HG02943 (cell line): ENCODE data around the gene GPR151.
"Not testable (repeated sequence)": the region's sequence is repeated elsewhere in the genome, so short reads cannot be mapped to it uniquely, and the experiment has no call there.

Experiments
- ATAC-seq: cut with Tn5 transposase; IDR thresholded peaks from one replicate; pipeline ENCODE4 v1.9.1; 2021; ENCODE audit warnings: mild to moderate bottlenecking, low read depth, moderate library complexity; ENCODE audit not compliant: unreplicated experiment

The GPR151 gene

DNA sequence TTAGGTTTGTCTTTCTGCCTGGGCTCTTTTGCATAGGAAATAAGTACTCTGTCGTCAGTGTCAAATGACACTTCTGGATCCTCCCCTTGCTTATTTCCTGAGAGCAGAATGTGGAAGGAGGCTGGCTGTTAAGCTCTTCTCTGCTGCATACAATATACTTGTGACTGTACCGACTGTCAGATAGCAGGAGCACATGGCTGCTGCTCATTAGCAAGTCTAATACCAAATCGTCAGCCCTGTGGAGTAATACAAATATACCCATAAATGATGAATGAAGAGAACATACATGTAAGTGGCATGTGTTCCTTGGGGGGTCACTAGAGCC is at the start of gene GPR151:
Gene GPR151, minus strand, starts transcription at position 40 of the 325 bp plus-strand sequence. CDS start 77 bp downstream, outside the sequence.
- ATAC-seq, result no peak

DNA sequence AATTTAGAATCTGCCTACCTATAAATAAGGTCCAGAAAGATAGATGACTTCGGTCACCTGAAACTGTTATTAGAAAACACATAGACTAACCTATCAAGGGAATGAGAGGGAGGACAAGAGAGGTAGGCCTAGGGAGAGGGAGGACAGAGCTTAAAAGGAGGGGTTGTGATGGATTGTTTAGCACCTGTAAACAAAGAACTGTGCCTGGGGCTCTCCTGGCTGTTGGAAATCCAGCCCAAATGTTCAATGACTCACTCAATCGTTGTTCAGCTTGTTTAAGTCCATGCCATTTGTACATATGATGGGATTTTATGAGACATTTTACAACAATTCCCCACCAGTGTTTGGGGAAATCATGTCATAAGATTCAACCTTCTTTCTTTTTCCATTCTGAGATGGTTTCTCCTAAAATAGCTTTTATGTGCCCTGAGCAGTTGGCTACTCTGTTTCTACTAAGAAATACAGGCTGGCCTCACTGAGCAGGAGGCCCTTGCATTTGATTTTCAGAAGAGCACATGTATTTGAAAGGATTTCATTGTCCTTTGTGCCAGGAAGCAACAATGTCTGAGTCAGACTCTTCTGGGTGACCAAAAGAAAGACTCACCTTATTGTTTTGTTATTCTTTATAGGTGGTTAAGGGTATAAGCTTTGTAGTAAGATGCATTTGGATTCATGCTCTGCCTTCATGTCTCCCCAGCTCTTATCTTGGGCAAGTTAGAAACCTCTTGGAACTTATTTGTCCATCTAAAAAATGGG is 48.2 kb upstream of the GPR151 start:
- ATAC-seq, result no peak

DNA sequence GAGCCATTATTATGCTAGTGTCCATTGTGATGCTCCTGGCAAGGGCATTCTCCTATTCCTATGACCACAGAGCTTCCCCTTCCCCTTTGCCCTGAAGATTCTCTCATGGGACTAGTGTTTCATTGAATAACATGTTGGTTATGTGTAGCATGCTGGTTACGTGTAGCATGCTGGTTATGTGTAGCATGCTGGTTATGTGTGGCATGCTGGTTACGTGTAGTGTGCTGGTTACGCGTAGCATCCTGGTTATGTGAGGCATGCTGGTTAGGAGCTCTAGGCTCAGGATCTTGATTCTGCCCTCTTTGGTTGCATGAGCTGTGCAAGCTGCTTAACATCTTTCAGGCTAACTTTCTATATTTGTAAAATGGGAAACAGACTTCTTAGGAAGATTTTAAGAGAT is 46.5 kb upstream of the GPR151 start:
- ATAC-seq, result no peak

DNA sequence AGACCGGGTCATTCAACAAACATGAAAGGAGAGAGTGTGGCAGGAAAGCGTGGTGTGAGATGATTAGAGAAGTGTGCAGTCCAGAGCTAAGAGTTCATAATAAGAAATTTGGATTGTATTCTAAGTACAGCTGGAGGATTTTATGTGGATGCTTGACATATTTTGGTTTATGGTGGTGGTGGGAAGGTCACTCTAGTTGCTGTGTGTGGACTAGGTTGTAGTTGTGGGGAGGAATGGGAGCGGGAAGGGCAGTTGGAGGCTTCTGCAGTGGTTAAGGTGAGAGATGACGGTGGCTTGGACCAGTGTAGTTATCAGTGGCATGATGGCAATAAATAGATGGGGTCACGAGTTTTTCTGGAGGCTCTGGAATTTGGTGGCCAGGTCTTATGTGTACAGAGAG is 45.7 kb upstream of the GPR151 start:
- no peak for ATAC-seq

DNA sequence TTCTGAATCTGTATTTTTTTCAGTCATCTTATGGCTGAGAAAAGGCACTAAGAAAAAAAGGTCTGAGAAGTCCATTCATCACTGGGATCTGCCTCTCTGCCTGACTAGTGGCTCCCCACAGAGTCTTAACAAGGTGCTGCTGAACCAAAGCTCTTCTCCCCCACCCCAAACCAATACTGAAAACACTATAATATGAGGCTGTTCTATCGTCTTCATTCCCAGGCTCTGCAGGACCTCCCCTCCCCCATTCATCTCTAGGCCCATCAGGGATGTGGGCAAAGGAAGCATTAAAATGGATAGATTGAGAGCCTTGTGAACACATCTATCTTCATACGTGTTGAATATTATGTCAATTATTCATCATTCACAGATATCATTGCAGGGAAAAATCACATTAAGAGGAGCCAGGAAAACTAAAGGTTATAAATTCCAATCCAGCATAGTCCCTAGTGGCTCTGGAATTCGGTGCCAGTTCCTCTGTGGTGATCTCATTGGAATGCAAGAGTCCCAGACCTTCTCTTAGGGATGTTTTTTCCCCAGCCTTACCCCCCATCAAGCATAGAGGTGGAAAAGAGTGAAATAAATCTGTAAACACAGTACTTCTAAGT is 44.3 kb upstream of the GPR151 start:
- ATAC-seq, result no peak

DNA sequence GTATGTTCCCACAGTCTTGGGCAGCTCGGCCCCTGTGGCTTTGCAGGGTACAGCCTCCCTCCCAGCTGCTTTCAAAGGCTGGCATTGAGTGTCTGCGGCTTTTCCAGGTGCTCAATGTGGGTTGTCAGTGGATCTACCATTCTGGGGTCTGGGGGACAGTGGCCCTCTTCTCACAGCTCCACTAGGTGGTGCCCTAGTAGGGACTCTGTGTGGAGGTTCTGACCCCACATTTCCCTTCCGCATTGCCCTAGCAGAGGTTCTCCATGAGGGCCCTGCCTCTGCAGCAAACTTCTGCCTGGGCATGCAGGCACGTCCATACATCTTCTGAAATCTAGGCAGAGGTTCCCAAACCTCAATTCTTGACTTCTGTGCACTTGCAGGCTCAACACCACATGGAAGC is 40.9 kb upstream of the GPR151 start:
- not testable (repeated sequence) for ATAC-seq

DNA sequence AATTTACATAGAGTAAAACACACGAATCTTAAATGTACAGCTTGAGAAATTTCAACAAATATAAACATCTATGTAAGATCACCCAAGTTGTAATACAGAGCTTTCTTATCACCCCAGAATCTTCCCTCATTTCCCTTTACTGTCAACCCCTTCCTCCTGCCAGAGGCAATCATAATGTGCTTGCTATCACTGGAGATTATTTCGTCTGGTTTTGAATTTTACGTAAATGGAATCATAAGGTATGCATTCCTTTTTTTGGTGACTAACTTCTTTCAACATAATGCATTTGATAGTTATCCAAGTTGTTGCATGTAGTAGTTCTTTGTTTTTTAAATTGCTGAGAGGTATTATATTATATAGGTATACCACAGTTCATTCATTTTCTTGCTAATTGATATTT is 37.5 kb upstream of the GPR151 start:
- no peak for ATAC-seq

DNA sequence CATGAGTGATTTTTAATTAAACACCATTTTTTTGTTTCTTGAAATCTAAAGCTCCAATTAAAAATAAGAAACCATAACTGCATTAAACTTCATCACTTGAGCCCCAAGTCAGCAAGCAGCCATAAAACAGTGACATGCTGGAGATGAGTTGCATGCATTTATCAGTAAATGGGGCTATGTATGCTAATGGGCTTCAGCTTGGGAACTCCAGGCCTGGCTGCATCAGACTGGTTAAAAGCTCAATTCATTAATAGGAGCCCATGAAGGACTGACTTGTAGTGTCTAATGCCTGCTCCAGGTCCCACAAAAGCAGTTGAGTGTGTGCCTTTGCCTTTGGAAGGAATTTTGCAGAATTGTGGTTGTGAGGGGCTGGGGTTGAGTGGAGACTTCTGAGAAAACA is 33.6 kb upstream of the GPR151 start:
- ATAC-seq, result no peak

DNA sequence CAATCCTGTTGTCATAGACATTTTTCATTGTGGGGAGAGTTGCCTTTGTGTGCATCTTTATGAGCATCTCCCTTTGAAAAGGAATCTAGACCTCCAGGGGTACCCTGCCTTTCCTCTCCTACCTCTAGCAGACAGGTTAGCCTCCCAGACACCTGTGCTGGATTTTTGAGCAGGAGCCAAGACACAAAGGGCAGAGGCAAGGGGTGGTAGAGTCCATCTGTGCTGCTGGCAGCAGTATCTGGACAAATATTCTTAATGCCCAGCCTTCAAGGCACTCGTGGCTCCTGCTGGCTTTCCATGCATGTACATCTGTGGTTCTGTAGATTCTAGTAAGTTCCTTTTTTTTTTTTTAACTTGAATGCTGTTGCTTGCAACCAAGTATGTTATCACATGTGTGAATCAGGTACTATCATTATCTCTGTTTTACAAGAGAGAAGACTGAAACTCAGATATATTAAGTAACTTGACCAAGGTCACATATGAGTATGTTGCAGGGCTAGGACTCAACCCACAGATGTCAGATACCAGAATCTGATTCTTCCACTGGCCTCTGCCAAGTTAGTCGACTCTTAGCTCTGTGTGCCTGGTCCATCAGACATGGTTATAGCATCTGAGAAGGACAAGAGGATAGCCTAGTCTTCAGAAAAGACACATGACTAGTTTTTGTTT is 32.9 kb upstream of the GPR151 start:
- no peak for ATAC-seq

DNA sequence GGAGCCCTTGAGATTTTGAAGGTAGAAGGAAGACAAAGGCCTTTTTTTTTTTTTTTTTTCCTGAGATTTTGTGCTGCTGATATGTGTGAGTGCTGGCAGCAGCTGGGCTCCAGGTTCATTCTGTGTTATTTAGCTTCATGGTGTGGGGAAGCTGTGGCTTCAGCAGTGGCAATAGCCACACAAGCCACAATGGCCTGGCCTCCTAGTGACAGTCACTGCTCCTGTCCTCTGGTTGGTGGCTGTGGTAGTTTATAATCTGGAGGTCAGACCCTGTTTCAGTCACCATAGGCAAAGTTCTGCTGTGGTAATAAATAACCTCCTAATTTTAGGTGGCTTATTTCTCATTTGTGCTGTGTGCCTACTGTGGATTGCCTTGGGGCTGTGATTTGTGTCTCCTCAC is 28.2 kb upstream of the GPR151 start:
- no peak for ATAC-seq

DNA sequence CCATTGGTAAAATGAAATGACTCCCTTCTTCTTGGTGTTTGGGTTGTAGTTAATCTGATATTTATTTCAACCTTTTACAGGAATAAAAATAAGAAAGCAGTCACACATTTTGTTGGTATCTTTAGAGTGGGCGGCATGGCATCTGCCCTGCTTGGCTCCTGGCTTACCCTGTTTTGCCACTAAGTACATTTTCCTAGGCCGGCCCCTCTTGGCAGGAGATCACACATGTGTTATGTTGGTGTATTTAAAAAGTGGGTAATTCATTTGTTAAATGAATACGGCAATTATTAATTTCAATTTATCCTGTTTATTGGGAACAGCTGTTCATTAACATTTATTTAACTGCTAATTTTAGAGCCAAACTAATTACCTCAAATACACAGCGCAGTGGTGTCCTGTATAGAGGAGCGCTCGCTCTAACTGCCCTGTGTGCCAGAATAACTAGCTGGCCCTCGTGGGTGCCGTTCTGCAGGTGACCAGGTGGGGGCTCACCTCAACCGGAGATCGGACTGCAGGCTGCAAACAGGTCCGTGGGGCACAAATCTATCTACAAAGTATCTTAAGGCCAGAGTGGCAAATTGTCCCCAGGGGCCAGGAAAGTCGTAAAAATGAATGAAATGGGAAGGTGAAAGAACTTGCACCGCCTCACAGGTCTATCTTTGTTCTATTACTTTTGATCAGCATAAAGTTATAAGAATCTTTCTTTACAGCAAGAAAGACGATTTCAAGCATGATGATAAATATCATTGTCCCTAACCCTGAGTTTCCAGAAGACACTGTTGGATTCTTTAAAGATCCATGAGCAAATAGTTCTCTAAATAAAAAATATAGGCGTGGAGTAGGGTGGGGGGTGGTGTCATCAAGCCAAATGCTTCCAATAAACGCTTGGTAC is 26.2 kb upstream of the GPR151 start:
- ATAC-seq, result no peak

DNA sequence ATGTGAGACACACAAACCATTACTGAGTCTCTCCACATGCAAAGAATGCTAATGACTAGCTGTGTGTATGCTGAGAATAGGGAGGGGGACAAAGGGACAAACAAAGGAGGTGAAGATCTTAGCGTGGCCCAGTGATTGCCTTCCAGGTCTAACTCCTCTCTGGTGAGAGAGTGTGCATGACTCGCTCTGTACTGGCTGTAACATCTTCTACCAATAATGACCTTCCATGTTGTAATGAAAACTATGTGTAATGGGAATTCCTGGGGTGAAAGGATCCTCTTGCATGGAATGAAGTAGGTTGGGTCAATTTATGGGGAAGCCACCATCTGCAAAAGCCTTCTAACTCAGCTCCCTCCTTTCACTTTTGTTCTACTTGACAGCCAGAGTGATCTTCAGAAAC is 24.4 kb upstream of the GPR151 start:
- ATAC-seq, result no peak

DNA sequence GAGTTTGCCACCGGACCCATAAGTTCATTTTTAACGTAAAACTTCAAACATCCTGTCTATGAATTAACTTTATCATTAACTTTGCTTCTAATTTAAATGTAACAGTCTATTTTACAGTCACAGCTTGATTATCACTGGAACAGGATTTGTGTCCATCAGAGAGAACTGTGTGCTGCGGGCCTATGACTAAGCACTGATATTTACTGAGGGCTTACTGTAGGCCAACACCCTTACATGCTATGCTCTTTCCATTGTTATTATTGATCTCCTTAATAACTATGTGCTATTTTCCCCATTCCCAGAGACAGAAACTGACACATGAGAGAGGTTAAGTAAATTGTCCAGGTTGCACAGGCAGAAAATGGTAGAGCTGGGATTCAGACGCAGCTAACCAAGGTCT is 24.0 kb upstream of the GPR151 start:
- no peak for ATAC-seq

DNA sequence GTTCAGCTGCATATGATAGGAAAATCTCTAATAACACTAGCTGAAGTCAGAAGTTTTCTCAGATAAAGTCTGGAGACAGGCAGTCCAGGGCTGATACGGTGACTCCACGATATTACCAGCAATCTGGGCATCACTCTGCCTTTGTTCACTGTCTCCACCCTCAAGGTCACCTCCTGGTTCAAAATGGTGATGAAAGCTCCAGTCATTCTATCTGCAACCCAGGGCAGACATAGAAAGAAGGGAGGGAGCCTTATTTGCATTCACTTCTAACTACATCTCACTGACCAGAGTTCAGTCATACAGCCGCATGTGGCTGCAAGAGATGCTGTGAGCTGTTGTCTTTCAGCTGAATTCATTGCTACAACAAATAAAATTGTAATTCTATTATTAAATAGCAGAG is 22.4 kb upstream of the GPR151 start:
- no peak for ATAC-seq

DNA sequence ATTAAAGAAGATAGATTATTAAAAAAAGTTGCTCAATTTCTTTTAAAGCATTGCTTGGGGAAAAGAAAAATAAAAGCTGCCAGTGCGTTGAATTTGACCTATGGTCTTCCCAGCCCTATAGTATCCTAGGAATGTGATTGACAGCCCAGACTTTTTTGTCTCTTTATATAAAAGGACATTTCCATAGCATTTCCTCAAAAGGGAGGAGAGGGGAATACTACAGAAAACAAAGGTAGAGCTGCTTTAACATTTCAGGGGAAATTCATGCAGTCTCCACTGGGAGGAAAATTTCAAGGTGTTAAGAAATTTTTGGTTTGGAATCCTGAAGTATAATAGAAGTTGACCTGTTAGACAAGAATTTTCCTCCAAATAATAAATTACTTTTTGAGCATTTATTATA is 17.9 kb upstream of the GPR151 start:
- no peak for ATAC-seq

DNA sequence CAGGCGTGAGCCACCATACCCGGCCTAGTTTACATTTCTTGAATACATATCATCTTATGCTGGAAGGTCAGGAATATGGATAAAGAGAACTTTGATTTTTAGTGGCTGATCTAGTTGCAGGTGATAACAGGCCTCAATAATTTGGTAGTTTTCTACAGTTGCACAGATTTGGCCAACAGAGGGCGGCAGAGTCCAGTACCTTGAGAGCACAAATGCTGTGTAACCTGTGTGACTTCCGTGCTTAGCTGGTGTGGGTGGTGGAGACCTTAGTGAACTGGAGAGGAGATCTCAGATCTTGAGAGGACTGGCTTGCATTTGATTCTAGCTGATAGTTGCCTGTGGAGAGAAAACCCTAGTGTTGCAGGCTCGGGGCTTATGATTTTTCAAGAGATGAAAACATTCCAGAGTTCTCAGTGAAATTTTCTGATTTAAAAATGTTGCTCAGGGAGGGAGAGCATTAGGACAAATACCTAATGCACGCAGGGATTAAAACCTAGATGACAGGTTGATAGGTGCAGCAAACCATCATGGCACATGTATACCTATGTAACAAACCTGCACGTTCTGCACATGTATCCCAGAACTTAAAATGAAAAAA is 17.4 kb upstream of the GPR151 start:
- peak; percentile 94 for ATAC-seq

DNA sequence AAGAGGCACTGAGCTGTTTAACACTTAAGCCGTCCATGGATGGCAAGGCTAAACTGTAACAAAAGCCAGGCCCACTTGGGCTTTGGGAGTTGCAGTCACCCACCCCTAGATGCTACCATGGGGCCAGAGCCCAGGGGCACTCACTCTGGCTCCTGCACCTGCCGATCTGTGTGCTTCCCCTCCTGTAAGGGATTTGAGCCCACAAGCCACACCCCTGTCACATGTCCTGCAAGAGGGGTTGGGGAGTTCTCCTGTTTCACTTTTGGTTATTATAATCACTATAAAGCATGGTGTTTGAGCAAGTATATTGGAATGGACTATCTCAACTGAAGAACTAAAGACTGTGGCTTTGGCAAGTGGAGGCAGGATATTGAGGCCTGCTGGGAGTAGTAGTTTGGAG is 14.0 kb upstream of the GPR151 start:
- ATAC-seq, result no peak

DNA sequence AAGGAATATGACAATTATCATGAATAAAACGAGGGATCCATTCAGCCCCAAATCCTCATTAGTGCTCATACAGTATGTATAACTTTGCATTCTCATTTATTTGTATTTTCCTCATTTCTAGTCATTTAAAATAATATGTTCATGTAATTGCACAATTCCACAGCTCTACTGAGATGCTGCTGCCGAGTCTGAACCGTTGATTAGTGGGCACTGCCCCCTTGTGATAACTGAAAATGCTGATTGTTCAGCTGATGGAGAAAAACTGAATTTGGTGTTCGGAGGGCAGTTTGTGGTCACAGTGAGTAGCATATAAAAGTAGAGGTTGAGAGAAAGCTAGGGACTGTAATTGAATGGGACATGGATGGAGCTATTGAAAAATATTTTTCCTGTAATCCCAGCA is 12.2 kb upstream of the GPR151 start:
- no peak for ATAC-seq

DNA sequence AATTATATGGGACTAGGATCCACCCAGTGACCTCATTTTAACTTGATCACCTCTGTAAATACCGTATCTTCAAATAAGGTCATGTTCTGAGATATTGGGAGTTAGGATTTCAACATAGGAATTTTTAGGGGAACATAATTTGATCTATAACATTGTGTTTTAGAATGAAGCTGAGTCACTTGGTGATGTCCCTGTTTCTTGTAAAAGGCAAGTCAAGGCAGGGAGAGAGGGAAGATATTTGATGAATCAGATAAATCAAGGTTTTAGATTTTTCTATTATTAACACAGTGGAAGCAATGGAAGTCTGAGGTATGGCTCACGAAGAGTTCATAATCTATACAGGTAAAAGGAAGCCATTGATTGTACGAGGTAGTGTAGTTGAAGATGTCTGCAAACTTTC is 11.8 kb upstream of the GPR151 start:
- ATAC-seq, result no peak

DNA sequence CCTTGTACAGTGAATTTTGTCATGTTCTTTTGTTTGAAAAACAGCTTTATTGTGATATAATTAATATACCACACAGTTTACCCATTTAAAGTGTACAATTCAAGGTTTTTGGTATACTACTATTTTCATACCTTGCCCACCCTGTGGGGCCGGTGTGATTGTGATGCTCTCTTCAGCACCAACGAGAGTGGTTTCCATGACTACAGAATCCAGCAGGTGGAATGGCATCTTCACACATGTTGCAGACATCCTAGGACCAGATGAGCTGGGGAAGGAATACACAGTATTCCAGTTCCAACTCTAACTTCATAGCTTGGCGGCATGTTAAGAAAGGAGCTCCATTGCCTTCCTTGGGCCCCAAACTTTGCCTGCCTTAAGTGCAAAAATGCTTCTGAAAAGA is 7.7 kb upstream of the GPR151 start:
- ATAC-seq, result no peak
